Stimulated activated naive B cell treated with anti-CD40 and anti-IgM and Interleukin-4, amounts not matched to agents 10 μg/mL and 1 μg/mL and 100 μg/mL, for 72 hours (primary cell): Measurements from ENCODE around the gene SRM.
A peak's percentile ranks its signal among the peaks of the same experiment; 100 is the strongest.
"Not testable (repeated sequence)": the region's sequence is repeated elsewhere in the genome, so short reads cannot be mapped to it uniquely, and the experiment has no call there.

ENCODE experiments used
- ATAC-seq, 2 donors: fragments of 150-1000 bp; cut with Tn5 transposase; replicated peaks; 2 replicates each; pipeline ENCODE4 v1.10.0; 2021; ENCODE audit warnings: moderate library complexity in 1 of 2
- DNase-seq: peaks from one replicate; pipeline ENCODE4 v3.0.0; 2021
- H3K27ac Mint-ChIP-seq: one replicate; pipeline ENCODE4 v1.8.0; 2022; ENCODE audit warnings: mild to moderate bottlenecking, mixed read lengths
- H3K27me3 Mint-ChIP-seq, 2 donors: one replicate each; pipeline ENCODE4 v1.8.0; 2022; ENCODE audit warnings: mixed read lengths in 2 of 2
- H3K36me3 Mint-ChIP-seq, 2 donors: one replicate each; pipeline ENCODE4 v1.8.0; 2022; ENCODE audit warnings: mixed read lengths in 2 of 2, mild to moderate bottlenecking in 1 of 2
- H3K4me1 Mint-ChIP-seq, 2 donors: one replicate each; pipeline ENCODE4 v1.8.0; 2022; ENCODE audit warnings: mixed read lengths in 2 of 2, mild to moderate bottlenecking in 1 of 2
- H3K4me3 Mint-ChIP-seq, 2 donors: one replicate each; pipeline ENCODE4 v1.8.0; 2022; ENCODE audit warnings: mild to moderate bottlenecking in 2 of 2, mixed read lengths in 2 of 2, moderate library complexity in 1 of 2
- H3K9me3 Mint-ChIP-seq, 2 donors: one replicate each; pipeline ENCODE4 v1.8.0; 2022; ENCODE audit warnings: mixed read lengths in 2 of 2, mild to moderate bottlenecking in 1 of 2

SRM gene

GRCh38 chr1:11058026-11058425 is 1.8 kb downstream of the SRM start:
- no peaks in the 10 kb centered on the region for H3K27me3 Mint-ChIP-seq
- DNase-seq (no peak), ATAC-seq (no peak)
- H3K4me1 Mint-ChIP-seq = peaks cover 20 to 40% of the 10 kb centered on the region in 2 donors
- peaks cover 30 to 45% of the 10 kb centered on the region in 2 donors for H3K36me3 Mint-ChIP-seq
- H3K4me3 Mint-ChIP-seq = peak overlapping the region; percentile 95 to 96
- H3K27ac Mint-ChIP-seq = peak overlapping the region; percentile 94
- H3K9me3 Mint-ChIP-seq = no peaks in the 10 kb centered on the region

- peaks cover 30 to 44% of the 10 kb centered on the region in 2 donors for H3K36me3 Mint-ChIP-seq
- no peak for ATAC-seq
- peak overlapping the region; percentile 42 for H3K27ac Mint-ChIP-seq
- no peaks in the 10 kb centered on the region for H3K9me3 Mint-ChIP-seq
- DNase-seq = no peak
- peaks cover 17 to 40% of the 10 kb centered on the region in 2 donors for H3K4me1 Mint-ChIP-seq
- H3K4me3 Mint-ChIP-seq = no peak overlapping the region
- no peaks in the 10 kb centered on the region for H3K27me3 Mint-ChIP-seq
These were observed 2.3 kb downstream of the SRM start for GRCh38 chr1:11057477-11057876.

DNA sequence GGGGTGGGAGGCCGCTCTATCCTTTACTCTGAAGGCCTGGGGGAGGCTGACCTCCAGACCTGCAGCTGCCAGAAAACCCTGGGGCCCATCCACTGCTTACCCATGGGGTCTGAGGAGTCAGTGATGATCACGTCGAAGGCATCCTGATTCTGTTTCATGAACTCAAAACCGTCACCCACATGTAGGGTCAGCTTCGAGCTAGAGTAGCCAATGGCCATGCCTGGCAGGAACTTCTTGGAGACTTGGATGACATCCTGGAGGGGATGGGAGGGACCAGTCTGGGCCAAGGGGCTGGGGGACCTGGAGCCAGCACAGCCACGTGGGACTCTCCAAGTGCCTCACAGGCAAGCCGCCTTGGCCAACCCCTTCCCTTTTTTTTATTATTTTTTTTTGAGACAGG is 3.3 kb downstream of the SRM start:
- Mint-ChIP-seq H3K9me3 (no peaks in the 10 kb centered on the region), H3K4me1 (peaks cover 21 to 39% of the 10 kb centered on the region in 2 donors), H3K4me3 (no peak overlapping the region), H3K36me3 (peaks cover 27 to 40% of the 10 kb centered on the region in 2 donors), H3K27ac (no peak overlapping the region), H3K27me3 (no peaks in the 10 kb centered on the region)
- ATAC-seq (no peak), DNase-seq (no peak)

DNA sequence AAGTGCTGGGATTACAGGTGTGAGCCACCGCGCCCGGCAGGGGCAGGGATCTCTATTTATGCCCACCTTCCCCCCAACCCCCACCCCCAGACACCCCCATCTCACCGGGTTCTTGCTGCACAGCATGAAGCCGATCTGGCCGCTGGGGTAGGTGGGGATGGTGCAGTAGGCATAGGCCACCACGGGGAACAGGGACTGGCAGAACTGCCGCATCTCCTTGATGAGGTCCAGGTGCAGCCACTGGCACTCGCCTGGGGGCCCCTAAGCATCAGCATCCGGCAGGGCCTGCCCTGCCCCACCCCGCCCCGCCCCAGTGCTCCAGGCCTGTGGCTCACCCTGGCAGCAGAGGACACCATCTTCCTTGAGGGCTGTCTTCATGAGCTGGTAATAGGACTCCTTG is 4.1 kb downstream of the SRM start:
- Mint-ChIP-seq H3K27ac (no peak overlapping the region), H3K4me1 (peaks cover 17 to 33% of the 10 kb centered on the region in 2 donors), H3K9me3 (no peaks in the 10 kb centered on the region), H3K36me3 (peaks cover 27 to 40% of the 10 kb centered on the region in 2 donors), H3K27me3 (no peaks in the 10 kb centered on the region), H3K4me3 (no peak overlapping the region)
- no peak for DNase-seq
- no peak for ATAC-seq

- no peaks in the 10 kb centered on the region for H3K9me3 Mint-ChIP-seq
- H3K27me3 Mint-ChIP-seq = no peaks in the 10 kb centered on the region
- peaks cover 15 to 32% of the 10 kb centered on the region in 2 donors for H3K4me1 Mint-ChIP-seq
- no peak overlapping the region for H3K27ac Mint-ChIP-seq
- no peak overlapping the region for H3K4me3 Mint-ChIP-seq
- no peak for ATAC-seq
- no peak for DNase-seq
- H3K36me3 Mint-ChIP-seq = peaks cover 25 to 40% of the 10 kb centered on the region in 2 donors
These were observed 5.2 kb downstream of the SRM start for GRCh38 chr1:11054666-11055065.

DNA sequence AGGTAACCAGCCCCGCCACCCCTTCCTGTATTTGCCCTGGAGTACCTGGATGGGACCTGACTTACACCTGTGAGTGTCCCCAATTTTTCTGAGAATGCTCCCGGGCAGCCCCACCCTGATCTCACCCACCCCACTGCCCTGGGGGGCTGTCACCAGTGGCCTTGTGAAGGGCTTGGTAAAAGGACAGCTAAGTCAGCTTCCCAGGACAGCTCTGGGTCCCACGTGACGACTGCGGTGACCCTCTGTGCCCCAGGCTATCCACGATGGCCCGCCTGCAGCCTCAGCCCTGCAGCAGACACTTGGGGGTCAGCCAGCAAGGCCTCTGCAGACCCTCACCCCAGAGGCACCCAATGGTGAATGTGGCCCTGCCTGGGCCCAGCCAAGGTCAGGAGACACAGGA is 5.6 kb downstream of the SRM start:
- H3K4me1 Mint-ChIP-seq = peaks cover 14 to 31% of the 10 kb centered on the region in 2 donors
- peaks cover 24 to 38% of the 10 kb centered on the region in 2 donors for H3K36me3 Mint-ChIP-seq

GRCh38 chr1:11053758-11054137 is 6.1 kb downstream of the SRM start:
- Mint-ChIP-seq H3K4me3 (no peak overlapping the region), H3K4me1 (peaks cover 10 to 26% of the 10 kb centered on the region in 2 donors), H3K27ac (no peak overlapping the region), H3K9me3 (no peaks in the 10 kb centered on the region), H3K36me3 (peaks cover 19 to 34% of the 10 kb centered on the region in 2 donors), H3K27me3 (no peaks in the 10 kb centered on the region)
- peak; percentile 3 to 6 for ATAC-seq
- no peak for DNase-seq

More for the DNA sequence above, 5.6 kb downstream of the SRM start:
- Mint-ChIP-seq H3K4me3 (no peak overlapping the region), H3K9me3 (no peaks in the 10 kb centered on the region), H3K27ac (no peak overlapping the region), H3K27me3 (no peaks in the 10 kb centered on the region)
- no peak for DNase-seq
- no peak for ATAC-seq

GRCh38 chr1:11052839-11053757 is 6.7 kb downstream of the SRM start:
- H3K4me3 Mint-ChIP-seq = peak overlapping the region in 1 of 2 donors; percentile 36
- H3K27ac Mint-ChIP-seq = peak overlapping the region; percentile 22
- DNase-seq = no peak
- ATAC-seq = peak; percentile 32 to 49
- H3K9me3 Mint-ChIP-seq = no peaks in the 10 kb centered on the region
- H3K27me3 Mint-ChIP-seq = no peaks in the 10 kb centered on the region
- peaks cover 16 to 30% of the 10 kb centered on the region in 2 donors for H3K36me3 Mint-ChIP-seq
- peaks cover 7 to 22% of the 10 kb centered on the region in 2 donors for H3K4me1 Mint-ChIP-seq

GRCh38 chr1:11051781-11052511 is 7.9 kb downstream of the SRM start:
- peak in 1 of 2 donors; percentile 39 for ATAC-seq

DNA sequence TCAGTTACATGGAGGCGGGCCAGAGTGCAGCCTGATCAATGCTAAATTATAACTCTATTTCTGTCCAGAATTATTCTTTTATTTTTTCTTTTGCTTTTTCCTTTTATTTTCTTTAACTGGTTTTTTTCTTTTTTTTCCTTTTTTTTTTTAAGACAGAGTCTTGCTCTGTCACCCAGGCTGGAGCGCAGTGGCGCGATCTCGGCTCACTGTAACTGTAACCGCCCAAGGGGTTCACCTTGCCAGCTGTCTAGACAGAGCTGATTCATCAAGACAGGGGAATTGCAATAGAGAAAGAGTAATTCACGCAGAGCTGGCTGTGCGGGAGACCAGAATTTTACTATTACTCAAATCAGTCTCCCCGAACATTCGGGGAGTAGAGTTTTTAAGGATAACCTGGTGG is 8.7 kb downstream of the SRM start:
- not testable (repeated sequence) for H3K9me3 Mint-ChIP-seq, ATAC-seq, DNase-seq, H3K4me3 Mint-ChIP-seq, H3K27ac Mint-ChIP-seq, H3K27me3 Mint-ChIP-seq
- peaks cover 9 to 16% of the 10 kb centered on the region in 2 donors for H3K36me3 Mint-ChIP-seq
- H3K4me1 Mint-ChIP-seq = peaks cover 5 to 14% of the 10 kb centered on the region in 2 donors

More at GRCh38 chr1:11051781-11052511, 7.9 kb downstream of the SRM start:
- Mint-ChIP-seq H3K27ac (peak overlapping the region; percentile 47), H3K4me3 (no peak overlapping the region), H3K4me1 (peaks cover 5 to 14% of the 10 kb centered on the region in 2 donors), H3K9me3 (no peaks in the 10 kb centered on the region), H3K36me3 (peaks cover 10 to 22% of the 10 kb centered on the region in 2 donors), H3K27me3 (no peaks in the 10 kb centered on the region)
- DNase-seq = no peak

DNA sequence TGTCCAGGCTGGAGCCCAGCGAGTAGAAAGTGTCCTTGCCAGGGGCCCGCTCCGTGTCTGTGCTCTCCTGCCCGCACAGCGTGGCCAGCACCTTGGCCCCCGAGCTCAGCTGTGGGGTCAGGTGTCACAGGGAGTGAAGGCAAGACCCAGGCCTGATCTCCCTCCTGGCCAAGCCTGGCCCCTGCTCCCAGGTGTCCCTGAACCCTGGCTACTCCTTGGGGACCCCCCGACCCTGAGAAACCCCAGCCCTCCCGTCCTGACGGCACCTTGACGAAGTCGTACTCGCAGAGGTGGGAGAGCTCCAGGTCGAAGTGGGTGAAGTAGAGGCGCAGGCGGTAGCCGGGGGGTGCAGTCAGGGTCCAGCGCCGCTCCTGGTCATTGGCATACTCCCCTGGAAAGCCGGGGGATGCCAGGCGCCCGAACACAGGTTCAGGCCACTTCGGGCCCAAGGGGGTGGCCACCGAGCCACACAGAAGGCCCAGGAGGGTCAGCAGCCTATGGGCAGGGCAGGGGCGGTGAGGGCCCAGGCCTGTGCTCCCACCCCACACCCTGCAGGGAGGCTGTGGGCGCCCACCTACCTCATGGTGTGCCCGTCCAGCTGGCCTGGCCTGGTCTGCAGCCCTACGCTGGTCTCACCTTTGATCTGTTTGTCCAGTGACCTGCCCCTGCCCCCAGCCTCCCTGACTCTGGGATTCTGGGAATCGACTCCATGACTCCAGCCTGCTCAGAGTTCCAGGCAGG is 13.0 kb downstream of the SRM start, which contains the start of gene MASP2:
Gene MASP2 (minus strand): TSS at position 615 of the 741 bp plus-strand sequence. CDS start 32 bp downstream, at position 583.
- no peak for ATAC-seq
- H3K4me3 Mint-ChIP-seq = no peak within 1 kb of the TSS
- H3K4me1 Mint-ChIP-seq = no peaks in the 10 kb centered on the region
- H3K9me3 Mint-ChIP-seq = no peaks in the 10 kb centered on the region
- H3K27me3 Mint-ChIP-seq = no peaks in the 10 kb centered on the region
- no peaks in the 10 kb centered on the region for H3K36me3 Mint-ChIP-seq
- no peak for DNase-seq
- no peak within 1 kb of the TSS for H3K27ac Mint-ChIP-seq

DNA sequence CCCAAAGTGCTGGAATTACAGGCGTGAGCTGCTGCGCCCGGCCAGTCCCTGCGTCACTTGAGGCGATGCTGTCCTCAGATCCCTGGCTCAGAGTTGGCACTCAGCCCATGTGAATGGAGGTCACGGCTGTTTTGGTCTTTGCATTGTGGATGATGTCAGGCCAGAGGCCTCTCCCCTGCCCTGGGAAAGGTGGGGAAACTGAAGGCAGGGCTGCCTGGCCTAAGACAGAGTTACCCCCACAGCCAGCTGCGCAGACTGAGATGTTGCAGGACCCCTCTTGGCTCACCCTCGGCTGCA is 13.6 kb downstream of the SRM start:
- no peaks in the 10 kb centered on the region for H3K36me3 Mint-ChIP-seq
- DNase-seq (no peak), ATAC-seq (no peak)
- no peak overlapping the region for H3K27ac Mint-ChIP-seq
- H3K4me1 Mint-ChIP-seq = no peaks in the 10 kb centered on the region
- H3K27me3 Mint-ChIP-seq = no peaks in the 10 kb centered on the region
- no peaks in the 10 kb centered on the region for H3K9me3 Mint-ChIP-seq
- H3K4me3 Mint-ChIP-seq = no peak overlapping the region

DNA sequence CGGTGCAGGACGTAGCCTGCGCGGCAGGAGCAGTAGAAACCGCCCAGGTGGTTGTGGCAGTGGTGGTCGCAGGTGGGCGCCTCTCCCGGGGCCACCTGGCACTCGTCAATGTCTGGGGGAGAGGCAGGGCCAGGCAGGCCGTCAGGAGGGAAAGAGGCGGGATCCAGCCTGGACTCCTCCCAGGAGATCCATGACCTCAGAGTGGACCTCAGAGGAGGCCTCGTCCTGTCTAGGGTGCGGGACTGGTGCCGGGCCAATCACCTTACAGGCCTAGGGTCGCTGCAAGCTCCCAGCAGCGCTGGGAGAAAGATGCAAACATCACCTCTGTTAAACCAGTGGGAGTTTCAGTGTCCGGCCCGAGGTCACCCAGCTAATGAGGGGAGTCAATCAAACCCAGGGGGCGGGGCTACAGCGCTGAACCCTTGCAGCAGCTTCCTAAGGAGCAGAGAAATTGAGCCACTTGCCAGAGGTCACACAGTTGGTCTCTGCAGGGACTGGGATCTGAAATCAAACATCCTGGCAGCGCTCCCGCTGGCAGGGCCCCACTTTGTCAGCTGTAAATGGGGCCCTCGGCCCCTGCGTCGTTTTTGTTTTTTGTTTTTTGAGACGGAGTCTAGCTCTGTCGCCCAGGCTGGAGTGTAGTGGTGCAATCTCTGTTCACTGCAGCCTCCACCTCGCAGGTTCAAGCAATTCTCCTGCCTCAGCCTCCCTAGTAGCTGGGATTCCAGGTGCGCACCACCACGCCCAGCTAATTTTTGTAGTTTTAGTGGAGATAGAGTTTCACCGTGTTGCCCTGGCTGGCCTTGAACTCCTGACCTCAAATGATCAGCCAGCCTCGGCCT is 14.2 kb downstream of the SRM start:
- Mint-ChIP-seq H3K27me3 (no peaks in the 10 kb centered on the region), H3K36me3 (no peaks in the 10 kb centered on the region), H3K9me3 (no peaks in the 10 kb centered on the region), H3K27ac (no peak overlapping the region), H3K4me1 (no peaks in the 10 kb centered on the region), H3K4me3 (no peak overlapping the region)
- DNase-seq (no peak), ATAC-seq (no peak)
